ENCODE data around the gene CCDC197. TPM values are rescaled to one million over a fixed set of nuclear protein-coding genes. Genes with fewer than 3 reads are reported as not detected.

The CCDC197 gene
- total and polyA plus RNA-seq, 2 of the 4 experiments (the other 2 are of a cell fraction) = not detected

DNA sequence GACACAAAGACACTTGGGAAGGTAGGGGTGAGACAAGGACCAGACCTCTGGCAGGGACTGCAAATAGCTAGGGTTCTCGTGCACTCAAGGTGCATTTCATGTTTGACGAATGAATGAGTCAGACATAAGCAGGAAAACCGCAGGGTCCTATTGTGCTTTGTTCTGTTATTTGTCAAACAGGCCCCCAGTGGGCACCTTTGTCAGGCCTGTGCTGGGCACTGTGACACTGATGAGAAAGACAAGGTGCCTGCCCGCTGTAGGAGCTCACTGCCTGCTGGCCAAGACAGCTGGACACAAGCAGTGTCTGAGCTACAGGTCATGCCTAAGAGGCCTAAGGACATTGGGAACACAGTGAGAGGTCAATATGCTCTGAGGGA lies 31.3 kb downstream of the CCDC197 start:
- Histone ChIP-seq H4K20me1 (ENCODE audit: insufficient read depth, low read length) (no peaks in the 10 kb centered on the region), H3K14ac (replicated peaks; ENCODE audit: low read depth, low read length) (no peak overlapping the region), H3K4ac (ENCODE audit: low read depth, low read length) (no peak overlapping the region), H3K36me3 (ENCODE audit: control insufficient read depth, insufficient read depth, low read length) (no peaks in the 10 kb centered on the region), H3K9ac (ENCODE audit: low read depth, low read length) (no peak overlapping the region), H3K4me3 (ENCODE audit: insufficient read depth, low read depth, low read length) (no peak overlapping the region), H2AFZ (replicated peaks; ENCODE audit: low read length, poor library complexity) (no peak overlapping the region), H3K23ac (ENCODE audit: low read depth, low read length) (no peak overlapping the region), H3K27me3 (ENCODE audit: control insufficient read depth, insufficient read depth, low read length) (no peaks in the 10 kb centered on the region), H2AK5ac (ENCODE audit: low read depth, low read length) (no peak overlapping the region), H2AK9ac (replicated peaks; ENCODE audit: low read depth, low read length, poor library complexity) (no peak overlapping the region), H3K9me1 (ENCODE audit: insufficient read depth, low read length) (0 out of 2 replicates have a peak, but pooled peaks cover 5% of the 10 kb centered on the region), H3K27ac (ENCODE audit: insufficient read depth, low read length) (no peak overlapping the region), H3K9me3 (ENCODE audit: control insufficient read depth, insufficient read depth, low read length) (no peaks in the 10 kb centered on the region), H4K8ac (ENCODE audit: low read depth in 2 of 2, low read length in 2 of 2) (no peak overlapping the region), H3K18ac (ENCODE audit: low read depth, low read length) (no peak overlapping the region), H4K5ac (ENCODE audit: low read depth, low read length) (no peak overlapping the region), H3K4me1 (ENCODE audit: control insufficient read depth, insufficient read depth, low read length) (no peaks in the 10 kb centered on the region; the same call in 1 of the 2 replicates), H3K4me2 (ENCODE audit: low read depth, low read length) (no peak overlapping the region), H3K56ac (ENCODE audit: extremely low read depth, insufficient read depth, low read length) (no peak overlapping the region), H3K79me1 (ENCODE audit: low read depth in 1 of 2, low read length in 2 of 2) (0 out of 4 replicates have a peak, but pooled peaks cover 0 to 4% of the 10 kb centered on the region in 2 experiments), H4K91ac (ENCODE audit: insufficient read depth, low read depth, low read length) (no peak overlapping the region), H2BK15ac (ENCODE audit: low read depth, low read length) (no peak overlapping the region), H2BK20ac (ENCODE audit: low read depth, low read length) (no peak overlapping the region), H2BK5ac (ENCODE audit: low read depth, low read length, poor library complexity, severe bottlenecking) (no peak overlapping the region), H2BK120ac (ENCODE audit: low read depth, low read length) (no peak overlapping the region)
- ChIA-PET CTCF (interaction anchor here (1.1 to 1.7 kb wide), 2 partner anchors 8 to 89 kb away, joined by 6 to 8 read pairs; no protein-coding TSS in a partner anchor), POLR2A (ENCODE audit: unreplicated experiment) (no interaction called here)
- peak; percentile 42 for DNase-seq
- ATAC-seq (ENCODE audit: low read depth) = no peak
- dilution Hi-C loops (cut with HindIII; ENCODE audit: low sequenced_read_pairs, unreplicated experiment) = no loop called here
- WGBS, 2 experiments (ENCODE audit: extremely low coverage in 2 of 2, insufficient read length in 1 of 2) = 62% methylated on average over 3 of the region's 4 CpGs; no CpG with 5 or more reads in 1 of the 2 experiments
- TF ChIP-seq NFE2L2 (IDR thresholded peaks at IDR 0.05; ENCODE audit: low read depth, low read length) (no peak), RFX5 (IDR thresholded peaks at IDR 0.05; ENCODE audit: low read depth, low read length) (no peak), MXI1 (IDR thresholded peaks at IDR 0.05; ENCODE audit: borderline replicate concordance, low read depth, low read length) (no peak), RAD21 (IDR thresholded peaks at IDR 0.05; ENCODE audit: low read length) (no peak), SMC3 (IDR thresholded peaks at IDR 0.05; ENCODE audit: low read depth, low read length) (no peak), POLR2A (IDR thresholded peaks at IDR 0.05; ENCODE audit: low read depth, low read length) (no peak), BHLHE40 (IDR thresholded peaks at IDR 0.05; ENCODE audit: low read depth, low read length) (no peak), CEBPB (IDR thresholded peaks at IDR 0.05; ENCODE audit: low read depth, low read length) (no peak), FOS (IDR thresholded peaks at IDR 0.05; ENCODE audit: low read depth, low read length) (no peak), RCOR1 (IDR thresholded peaks at IDR 0.05; ENCODE audit: insufficient replicate concordance, low read length) (no peak), MAZ (IDR thresholded peaks at IDR 0.05; ENCODE audit: borderline replicate concordance, low read depth, low read length) (no peak), MAFK (IDR thresholded peaks at IDR 0.05; ENCODE audit: low read depth, low read length) (no peak), CHD1 (IDR thresholded peaks at IDR 0.05; ENCODE audit: low read depth, low read length) (no peak)
- TF ChIP-seq, protein P1, sequence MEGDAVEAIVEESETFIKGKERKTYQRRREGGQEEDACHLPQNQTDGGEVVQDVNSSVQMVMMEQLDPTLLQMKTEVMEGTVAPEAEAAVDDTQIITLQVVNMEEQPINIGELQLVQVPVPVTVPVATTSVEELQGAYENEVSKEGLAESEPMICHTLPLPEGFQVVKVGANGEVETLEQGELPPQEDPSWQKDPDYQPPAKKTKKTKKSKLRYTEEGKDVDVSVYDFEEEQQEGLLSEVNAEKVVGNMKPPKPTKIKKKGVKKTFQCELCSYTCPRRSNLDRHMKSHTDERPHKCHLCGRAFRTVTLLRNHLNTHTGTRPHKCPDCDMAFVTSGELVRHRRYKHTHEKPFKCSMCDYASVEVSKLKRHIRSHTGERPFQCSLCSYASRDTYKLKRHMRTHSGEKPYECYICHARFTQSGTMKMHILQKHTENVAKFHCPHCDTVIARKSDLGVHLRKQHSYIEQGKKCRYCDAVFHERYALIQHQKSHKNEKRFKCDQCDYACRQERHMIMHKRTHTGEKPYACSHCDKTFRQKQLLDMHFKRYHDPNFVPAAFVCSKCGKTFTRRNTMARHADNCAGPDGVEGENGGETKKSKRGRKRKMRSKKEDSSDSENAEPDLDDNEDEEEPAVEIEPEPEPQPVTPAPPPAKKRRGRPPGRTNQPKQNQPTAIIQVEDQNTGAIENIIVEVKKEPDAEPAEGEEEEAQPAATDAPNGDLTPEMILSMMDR (conservative IDR thresholded peaks at IDR 0.05; ENCODE audit: low read depth, low read length) = no peak
- TF ChIP-seq, protein P2, sequence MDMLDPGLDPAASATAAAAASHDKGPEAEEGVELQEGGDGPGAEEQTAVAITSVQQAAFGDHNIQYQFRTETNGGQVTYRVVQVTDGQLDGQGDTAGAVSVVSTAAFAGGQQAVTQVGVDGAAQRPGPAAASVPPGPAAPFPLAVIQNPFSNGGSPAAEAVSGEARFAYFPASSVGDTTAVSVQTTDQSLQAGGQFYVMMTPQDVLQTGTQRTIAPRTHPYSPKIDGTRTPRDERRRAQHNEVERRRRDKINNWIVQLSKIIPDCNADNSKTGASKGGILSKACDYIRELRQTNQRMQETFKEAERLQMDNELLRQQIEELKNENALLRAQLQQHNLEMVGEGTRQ (IDR thresholded peaks at IDR 0.05; ENCODE audit: low read depth, low read length) = no peak
- TF ChIP-seq, protein P3, sequence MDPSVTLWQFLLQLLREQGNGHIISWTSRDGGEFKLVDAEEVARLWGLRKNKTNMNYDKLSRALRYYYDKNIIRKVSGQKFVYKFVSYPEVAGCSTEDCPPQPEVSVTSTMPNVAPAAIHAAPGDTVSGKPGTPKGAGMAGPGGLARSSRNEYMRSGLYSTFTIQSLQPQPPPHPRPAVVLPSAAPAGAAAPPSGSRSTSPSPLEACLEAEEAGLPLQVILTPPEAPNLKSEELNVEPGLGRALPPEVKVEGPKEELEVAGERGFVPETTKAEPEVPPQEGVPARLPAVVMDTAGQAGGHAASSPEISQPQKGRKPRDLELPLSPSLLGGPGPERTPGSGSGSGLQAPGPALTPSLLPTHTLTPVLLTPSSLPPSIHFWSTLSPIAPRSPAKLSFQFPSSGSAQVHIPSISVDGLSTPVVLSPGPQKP (IDR thresholded peaks at IDR 0.05; ENCODE audit: borderline replicate concordance, low read depth, low read length) = no peak
- BruUV-seq (replicated peaks) = no TSS peak
- intact Hi-C loops (cut with micrococcal nuclease) = no loop called here
- in situ Hi-C loops (cut with MboI; ENCODE audit: low sequenced_read_pairs) = no loop called here

All from IMR-90 (cell line).